ENCODE data around the gene LGI2. TPM values are rescaled to one million over a fixed set of nuclear protein-coding genes. Genes with fewer than 3 reads are reported as not detected.

LGI2 gene
- polyA plus RNA-seq, 1 of the 3 experiments (the other 2 are of a cell fraction): not detected

DNA sequence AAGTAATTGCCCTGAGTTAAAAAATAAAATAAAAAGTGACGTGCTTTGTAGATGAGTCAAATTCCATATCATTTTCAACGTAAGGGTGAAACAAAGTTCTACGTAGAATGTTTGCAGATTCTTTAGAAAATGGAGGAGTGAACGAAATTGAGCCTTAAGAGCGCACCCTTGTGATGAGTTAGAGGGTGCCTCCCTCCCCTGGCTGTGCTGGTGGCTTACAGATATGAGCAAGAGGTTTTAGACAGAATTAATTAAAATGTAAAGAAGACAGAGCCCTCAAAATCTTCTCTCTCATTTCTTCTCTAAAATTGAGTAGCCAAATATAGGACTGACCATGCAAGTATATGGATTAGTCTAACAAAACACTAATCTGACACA, 30.2 kb upstream of the LGI2 start:
- TF ChIP-seq, protein P1, sequence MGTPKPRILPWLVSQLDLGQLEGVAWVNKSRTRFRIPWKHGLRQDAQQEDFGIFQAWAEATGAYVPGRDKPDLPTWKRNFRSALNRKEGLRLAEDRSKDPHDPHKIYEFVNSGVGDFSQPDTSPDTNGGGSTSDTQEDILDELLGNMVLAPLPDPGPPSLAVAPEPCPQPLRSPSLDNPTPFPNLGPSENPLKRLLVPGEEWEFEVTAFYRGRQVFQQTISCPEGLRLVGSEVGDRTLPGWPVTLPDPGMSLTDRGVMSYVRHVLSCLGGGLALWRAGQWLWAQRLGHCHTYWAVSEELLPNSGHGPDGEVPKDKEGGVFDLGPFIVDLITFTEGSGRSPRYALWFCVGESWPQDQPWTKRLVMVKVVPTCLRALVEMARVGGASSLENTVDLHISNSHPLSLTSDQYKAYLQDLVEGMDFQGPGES (IDR thresholded peaks at IDR 0.05; ENCODE audit: low read depth, low read length): no peak
- TF ChIP-seq FOSL2 (IDR thresholded peaks at IDR 0.05; ENCODE audit: borderline replicate concordance, low read depth) (no peak), GABPA (IDR thresholded peaks at IDR 0.05; ENCODE audit: low read depth) (no peak), FOXJ3 (CRISPR knock-in tag; IDR thresholded peaks at IDR 0.05) (no peak), SIN3A (IDR thresholded peaks at IDR 0.05; ENCODE audit: borderline replicate concordance, low read depth, low read length) (no peak), TCF12 (IDR thresholded peaks at IDR 0.05) (no peak), SMC3 (IDR thresholded peaks at IDR 0.05; ENCODE audit: low read depth, low read length) (no peak), JUND (IDR thresholded peaks at IDR 0.05) (no peak), TAF1 (IDR thresholded peaks at IDR 0.05; ENCODE audit: borderline replicate concordance, low read depth, low read length) (no peak), GATA2 (CRISPR knock-in tag; IDR thresholded peaks at IDR 0.05) (no peak), RXRA (IDR thresholded peaks at IDR 0.05; ENCODE audit: borderline replicate concordance, low read depth) (no peak), ELF1 (IDR thresholded peaks at IDR 0.05) (no peak)
- TF ChIP-seq, protein P2, sequence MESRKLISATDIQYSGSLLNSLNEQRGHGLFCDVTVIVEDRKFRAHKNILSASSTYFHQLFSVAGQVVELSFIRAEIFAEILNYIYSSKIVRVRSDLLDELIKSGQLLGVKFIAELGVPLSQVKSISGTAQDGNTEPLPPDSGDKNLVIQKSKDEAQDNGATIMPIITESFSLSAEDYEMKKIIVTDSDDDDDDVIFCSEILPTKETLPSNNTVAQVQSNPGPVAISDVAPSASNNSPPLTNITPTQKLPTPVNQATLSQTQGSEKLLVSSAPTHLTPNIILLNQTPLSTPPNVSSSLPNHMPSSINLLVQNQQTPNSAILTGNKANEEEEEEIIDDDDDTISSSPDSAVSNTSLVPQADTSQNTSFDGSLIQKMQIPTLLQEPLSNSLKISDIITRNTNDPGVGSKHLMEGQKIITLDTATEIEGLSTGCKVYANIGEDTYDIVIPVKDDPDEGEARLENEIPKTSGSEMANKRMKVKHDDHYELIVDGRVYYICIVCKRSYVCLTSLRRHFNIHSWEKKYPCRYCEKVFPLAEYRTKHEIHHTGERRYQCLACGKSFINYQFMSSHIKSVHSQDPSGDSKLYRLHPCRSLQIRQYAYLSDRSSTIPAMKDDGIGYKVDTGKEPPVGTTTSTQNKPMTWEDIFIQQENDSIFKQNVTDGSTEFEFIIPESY (IDR thresholded peaks at IDR 0.05; ENCODE audit: borderline replicate concordance, low read depth): no peak
- TF ChIP-seq, protein P3, sequence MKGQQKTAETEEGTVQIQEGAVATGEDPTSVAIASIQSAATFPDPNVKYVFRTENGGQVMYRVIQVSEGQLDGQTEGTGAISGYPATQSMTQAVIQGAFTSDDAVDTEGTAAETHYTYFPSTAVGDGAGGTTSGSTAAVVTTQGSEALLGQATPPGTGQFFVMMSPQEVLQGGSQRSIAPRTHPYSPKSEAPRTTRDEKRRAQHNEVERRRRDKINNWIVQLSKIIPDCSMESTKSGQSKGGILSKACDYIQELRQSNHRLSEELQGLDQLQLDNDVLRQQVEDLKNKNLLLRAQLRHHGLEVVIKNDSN (IDR thresholded peaks at IDR 0.05; ENCODE audit: borderline replicate concordance, low read depth): no peak
- H3K27me3 ChIP-seq (ENCODE audit: insufficient read depth): peaks cover 31% of the 10 kb centered on the region
- no peaks in the 10 kb centered on the region for H3K9me3 ChIP-seq
- ChIA-PET CTCF (interaction anchor here (1.5 kb wide), 1 partner anchor 16 kb away, joined by 3 read pairs; no protein-coding TSS in a partner anchor), POLR2A (no interaction called here)
- no peaks in the 10 kb centered on the region for H4K20me1 ChIP-seq (ENCODE audit: insufficient read depth)
- WGBS (ENCODE audit: low lambda C conversion rate): 44% methylated on average over 5 of the region's 5 CpGs
- H3K4me1 ChIP-seq (ENCODE audit: control insufficient read depth in 1 of 2, insufficient read depth in 2 of 2, low read depth in 1 of 2, low read length in 1 of 2): no peaks in the 10 kb centered on the region
- H3K9me2 ChIP-seq: no peaks in the 10 kb centered on the region
- H3K9ac ChIP-seq: no peak overlapping the region
- no peaks in the 10 kb centered on the region for H3K79me2 ChIP-seq (ENCODE audit: insufficient read depth)
- H3K36me3 ChIP-seq (replicated peaks in 1 of 2; ENCODE audit: control insufficient read depth in 1 of 2, insufficient read depth in 2 of 2, low read length in 1 of 2): no peaks in the 10 kb centered on the region
- H3K4me3 ChIP-seq (ENCODE audit: low read depth in 2 of 2, low read length in 1 of 2): no peak overlapping the region
- no peak overlapping the region for H3K27ac ChIP-seq (ENCODE audit: low read depth in 2 of 2, low read length in 1 of 2)
- no peak for DNase-seq
- H2AFZ ChIP-seq (ENCODE audit: low read depth): no peak overlapping the region
- no peak overlapping the region for H3K4me2 ChIP-seq
- H3F3A ChIP-seq (replicated peaks; ENCODE audit: insufficient read depth): no peaks in the 10 kb centered on the region

DNA sequence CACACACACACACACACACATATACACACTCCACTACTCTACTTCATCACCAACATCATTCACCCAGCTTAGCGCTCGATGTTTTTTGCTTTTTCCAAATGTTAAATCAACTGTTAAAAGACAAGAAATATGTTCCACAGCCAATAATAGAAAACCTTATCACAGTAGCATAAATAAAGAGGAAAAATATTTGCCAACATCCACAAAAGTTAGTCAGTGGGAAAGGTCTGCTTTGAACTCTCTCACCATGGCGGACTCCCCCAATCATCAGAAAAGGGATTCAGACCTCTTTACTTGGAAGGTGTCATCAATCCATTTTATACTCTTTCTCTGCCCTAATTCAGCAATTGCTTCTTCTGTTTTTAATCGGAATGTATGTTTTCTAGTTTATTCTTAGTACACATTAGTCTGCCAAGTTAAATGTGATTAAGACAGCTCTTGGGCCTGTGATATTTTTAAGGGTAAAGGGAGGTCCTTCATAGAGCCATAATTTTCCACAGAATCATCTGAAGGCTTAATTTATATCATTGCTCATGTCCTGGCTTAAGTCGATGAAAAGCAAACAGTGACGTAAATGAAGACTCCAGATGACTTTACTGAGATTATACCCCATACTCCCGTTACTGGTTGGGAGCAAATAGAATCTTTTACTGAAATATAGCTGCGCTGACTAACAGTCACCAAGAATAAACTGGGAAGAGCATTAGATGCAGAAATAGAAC, 29.7 kb upstream of the LGI2 start:
- Histone ChIP-seq H2AFZ (ENCODE audit: low read depth) (no peak overlapping the region), H3K4me3 (ENCODE audit: low read depth in 2 of 2, low read length in 1 of 2) (no peak overlapping the region), H3K79me2 (ENCODE audit: insufficient read depth) (no peaks in the 10 kb centered on the region), H3K9me3 (no peaks in the 10 kb centered on the region), H3F3A (replicated peaks; ENCODE audit: insufficient read depth) (no peaks in the 10 kb centered on the region), H3K4me2 (no peak overlapping the region), H3K4me1 (ENCODE audit: control insufficient read depth in 1 of 2, insufficient read depth in 2 of 2, low read depth in 1 of 2, low read length in 1 of 2) (no peaks in the 10 kb centered on the region), H3K27ac (ENCODE audit: low read depth in 2 of 2, low read length in 1 of 2) (no peak overlapping the region), H3K9me2 (no peaks in the 10 kb centered on the region), H3K9ac (no peak overlapping the region), H3K27me3 (ENCODE audit: insufficient read depth) (peaks cover 33% of the 10 kb centered on the region), H3K36me3 (replicated peaks in 1 of 2; ENCODE audit: control insufficient read depth in 1 of 2, insufficient read depth in 2 of 2, low read length in 1 of 2) (no peaks in the 10 kb centered on the region), H4K20me1 (ENCODE audit: insufficient read depth) (no peaks in the 10 kb centered on the region)
- ChIA-PET CTCF (interaction anchor here (1.4 to 1.5 kb wide), 2 partner anchors 12 to 15 kb away, joined by 3 read pairs; no protein-coding TSS in a partner anchor), POLR2A (no interaction called here)
- WGBS (ENCODE audit: low lambda C conversion rate): 47% methylated on average over 8 of the region's 8 CpGs
- TF ChIP-seq, protein P4, sequence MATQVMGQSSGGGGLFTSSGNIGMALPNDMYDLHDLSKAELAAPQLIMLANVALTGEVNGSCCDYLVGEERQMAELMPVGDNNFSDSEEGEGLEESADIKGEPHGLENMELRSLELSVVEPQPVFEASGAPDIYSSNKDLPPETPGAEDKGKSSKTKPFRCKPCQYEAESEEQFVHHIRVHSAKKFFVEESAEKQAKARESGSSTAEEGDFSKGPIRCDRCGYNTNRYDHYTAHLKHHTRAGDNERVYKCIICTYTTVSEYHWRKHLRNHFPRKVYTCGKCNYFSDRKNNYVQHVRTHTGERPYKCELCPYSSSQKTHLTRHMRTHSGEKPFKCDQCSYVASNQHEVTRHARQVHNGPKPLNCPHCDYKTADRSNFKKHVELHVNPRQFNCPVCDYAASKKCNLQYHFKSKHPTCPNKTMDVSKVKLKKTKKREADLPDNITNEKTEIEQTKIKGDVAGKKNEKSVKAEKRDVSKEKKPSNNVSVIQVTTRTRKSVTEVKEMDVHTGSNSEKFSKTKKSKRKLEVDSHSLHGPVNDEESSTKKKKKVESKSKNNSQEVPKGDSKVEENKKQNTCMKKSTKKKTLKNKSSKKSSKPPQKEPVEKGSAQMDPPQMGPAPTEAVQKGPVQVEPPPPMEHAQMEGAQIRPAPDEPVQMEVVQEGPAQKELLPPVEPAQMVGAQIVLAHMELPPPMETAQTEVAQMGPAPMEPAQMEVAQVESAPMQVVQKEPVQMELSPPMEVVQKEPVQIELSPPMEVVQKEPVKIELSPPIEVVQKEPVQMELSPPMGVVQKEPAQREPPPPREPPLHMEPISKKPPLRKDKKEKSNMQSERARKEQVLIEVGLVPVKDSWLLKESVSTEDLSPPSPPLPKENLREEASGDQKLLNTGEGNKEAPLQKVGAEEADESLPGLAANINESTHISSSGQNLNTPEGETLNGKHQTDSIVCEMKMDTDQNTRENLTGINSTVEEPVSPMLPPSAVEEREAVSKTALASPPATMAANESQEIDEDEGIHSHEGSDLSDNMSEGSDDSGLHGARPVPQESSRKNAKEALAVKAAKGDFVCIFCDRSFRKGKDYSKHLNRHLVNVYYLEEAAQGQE (IDR thresholded peaks at IDR 0.05; ENCODE audit: low read depth, low read length): no peak
- TF ChIP-seq, protein P5, sequence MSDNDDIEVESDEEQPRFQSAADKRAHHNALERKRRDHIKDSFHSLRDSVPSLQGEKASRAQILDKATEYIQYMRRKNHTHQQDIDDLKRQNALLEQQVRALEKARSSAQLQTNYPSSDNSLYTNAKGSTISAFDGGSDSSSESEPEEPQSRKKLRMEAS (IDR thresholded peaks at IDR 0.05; ENCODE audit: low read depth): no peak
- no peak for DNase-seq

Measured in SK-N-SH (cell line).